NCI-H82 treated with DMSO at 0.1 percent for 48 hours (cell line): ENCODE data around the gene MSN.

ENCODE experiments used
- DNase-seq: peaks from one replicate; lab custom pipeline; 2025; ENCODE audit not compliant: unreplicated experiment; lab: John Stamatoyannopoulos, UW

Gene MSN

GRCh38 chrX:65671966-65672365 is 4.5 kb downstream of the MSN start:
- DNase-seq: no peak

- no peak for DNase-seq
These were observed 6.4 kb downstream of the MSN start for GRCh38 chrX:65673857-65674203.

- no peak for DNase-seq
These were observed 6.9 kb downstream of the MSN start for GRCh38 chrX:65674204-65674893.

GRCh38 chrX:65677954-65678469 is 10.6 kb downstream of the MSN start:
- no peak for DNase-seq

GRCh38 chrX:65679071-65679540 is 11.7 kb downstream of the MSN start:
- no peak for DNase-seq

- DNase-seq: no peak
These were observed 14.4 kb downstream of the MSN start for GRCh38 chrX:65681810-65682209.

GRCh38 chrX:65685112-65685511 is 17.7 kb downstream of the MSN start:
- no peak for DNase-seq

GRCh38 chrX:65686236-65686635 is 18.8 kb downstream of the MSN start:
- DNase-seq: no peak

- DNase-seq: no peak
These were observed 19.9 kb downstream of the MSN start for GRCh38 chrX:65687367-65687766.

GRCh38 chrX:65688403-65688871 is 21.0 kb downstream of the MSN start:
- DNase-seq: no peak

GRCh38 chrX:65689377-65689776 is 21.9 kb downstream of the MSN start:
- DNase-seq: no peak

GRCh38 chrX:65690057-65690855 is 22.8 kb downstream of the MSN start:
- no peak for DNase-seq

GRCh38 chrX:65695849-65696449 is 28.5 kb downstream of the MSN start:
- no peak for DNase-seq

- DNase-seq: no peak
These were observed 29.2 kb downstream of the MSN start for GRCh38 chrX:65696613-65697012.

GRCh38 chrX:65697211-65697641 is 29.8 kb downstream of the MSN start:
- DNase-seq: no peak

- peak; percentile 68 for DNase-seq
These were observed 30.7 kb downstream of the MSN start for GRCh38 chrX:65697915-65698796.

GRCh38 chrX:65702956-65703355 is 35.5 kb downstream of the MSN start:
- DNase-seq: no peak

- no peak for DNase-seq
These were observed 38.0 kb downstream of the MSN start for GRCh38 chrX:65705439-65705838.

- DNase-seq: no peak
These were observed 38.8 kb downstream of the MSN start for GRCh38 chrX:65706041-65706828.

GRCh38 chrX:65707151-65707550 is 39.7 kb downstream of the MSN start:
- no peak for DNase-seq
